H9 (cell line): ENCODE data around the gene SF1. TPM values are rescaled to one million over a fixed set of nuclear protein-coding genes. Genes with fewer than 3 reads are reported as not detected.

ENCODE experiments used
- DNase-seq: peaks from one replicate; pipeline ENCODE4 v3.0.0-alpha.2; 2017
- H2AFZ ChIP-seq: one replicate; pipeline ENCODE4 v1.6.1; 2013; ENCODE audit warnings: mild to moderate bottlenecking, low read length, control low read depth, moderate library complexity
- H2AK5ac ChIP-seq: 2 replicates; pipeline ENCODE4 v1.6.1; 2013; ENCODE audit warnings: low read length, control low read depth, mixed read lengths; ENCODE audit not compliant: insufficient read length
- H2BK120ac ChIP-seq: one replicate; pipeline ENCODE4 v1.6.1; 2013; ENCODE audit warnings: low read depth, mild to moderate bottlenecking, low read length, control low read depth, inconsistent platforms; ENCODE audit not compliant: poor library complexity, severe bottlenecking
- H2BK12ac ChIP-seq: 2 replicates; pipeline ENCODE4 v1.6.1; 2013; ENCODE audit warnings: low read length, control low read depth, mixed read lengths, low read depth; ENCODE audit not compliant: insufficient read length
- H2BK15ac ChIP-seq: 2 replicates; pipeline ENCODE4 v1.6.1; 2013; ENCODE audit warnings: low read depth, low read length, control low read depth
- H2BK20ac ChIP-seq: one replicate; pipeline ENCODE4 v1.6.1; 2013; ENCODE audit warnings: low read depth, mild to moderate bottlenecking, low read length, control low read depth, inconsistent platforms; ENCODE audit not compliant: poor library complexity, severe bottlenecking
- H2BK5ac ChIP-seq: 2 replicates; pipeline ENCODE4 v1.6.1; 2013; ENCODE audit warnings: low read length, control low read depth, mixed read lengths; ENCODE audit not compliant: insufficient read length
- H3K14ac ChIP-seq: 2 replicates; pipeline ENCODE4 v1.6.1; 2013; ENCODE audit warnings: low read length, control low read depth; ENCODE audit not compliant: insufficient read depth
- H3K18ac ChIP-seq: 2 replicates; pipeline ENCODE4 v1.6.1; 2013; ENCODE audit warnings: low read depth, mild to moderate bottlenecking, mixed read lengths, low read length, control low read depth; ENCODE audit not compliant: insufficient read length
- H3K23ac ChIP-seq: 2 replicates; pipeline ENCODE4 v1.6.1; 2013; ENCODE audit warnings: low read length, control low read depth, mixed read lengths, low read depth; ENCODE audit not compliant: insufficient read length
- H3K23me2 ChIP-seq: 2 replicates; pipeline ENCODE4 v1.6.1; 2013; ENCODE audit warnings: low read depth, mild to moderate bottlenecking, mixed read lengths, low read length, control low read depth; ENCODE audit not compliant: insufficient read length, poor library complexity, severe bottlenecking
- H3K27ac ChIP-seq: 2 replicates; pipeline ENCODE4 v1.5.1; 2013; ENCODE audit warnings: low read length, control low read depth, mixed read lengths, low read depth; ENCODE audit not compliant: insufficient read length
- H3K27me3 ChIP-seq: 2 replicates; pipeline ENCODE4 v1.6.1; 2013; ENCODE audit warnings: low read length, control low read depth, inconsistent platforms; ENCODE audit not compliant: insufficient read depth
- H3K4ac ChIP-seq: 2 replicates; pipeline ENCODE4 v1.6.1; 2013; ENCODE audit warnings: low read depth, mild to moderate bottlenecking, control low read depth, inconsistent platforms, low read length, moderate library complexity
- H3K4me1 ChIP-seq: 2 replicates; pipeline ENCODE4 v1.6.1; 2013; ENCODE audit warnings: low read length, control low read depth, inconsistent platforms; ENCODE audit not compliant: insufficient read depth
- H3K4me2 ChIP-seq: 2 replicates; pipeline ENCODE4 v1.6.1; 2013; ENCODE audit warnings: low read length, control low read depth, mixed read lengths; ENCODE audit not compliant: insufficient read length, insufficient read depth
- H3K56ac ChIP-seq: 2 replicates; pipeline ENCODE4 v1.6.1; 2013; ENCODE audit warnings: low read depth, mild to moderate bottlenecking, mixed read lengths, low read length, control low read depth; ENCODE audit not compliant: insufficient read length
- H3K79me1 ChIP-seq: 2 replicates; pipeline ENCODE4 v1.6.1; 2013; ENCODE audit warnings: low read depth, mild to moderate bottlenecking, moderate library complexity, low read length, control low read depth, inconsistent platforms; ENCODE audit not compliant: insufficient read depth, poor library complexity, severe bottlenecking
- H3K79me2 ChIP-seq: 2 replicates; pipeline ENCODE4 v1.6.1; 2013; ENCODE audit warnings: low read length, control low read depth, inconsistent platforms; ENCODE audit not compliant: insufficient read depth
- H3K9ac ChIP-seq: 2 replicates; pipeline ENCODE4 v1.6.1; 2013; ENCODE audit warnings: low read length, control low read depth, mixed read lengths; ENCODE audit not compliant: insufficient read length; ENCODE audit errors: extremely low read depth
- H3K9me3 ChIP-seq: one replicate; pipeline ENCODE4 v1.6.1; 2013; ENCODE audit warnings: low read depth, low read length, inconsistent platforms; ENCODE audit not compliant: control insufficient read depth
- H3T11ph ChIP-seq: one replicate; pipeline ENCODE4 v1.6.1; 2013; ENCODE audit warnings: mild to moderate bottlenecking, low read length, control low read depth, inconsistent platforms
- H4K20me1 ChIP-seq: one replicate; pipeline ENCODE4 v1.6.1; 2013; ENCODE audit not compliant: control insufficient read depth, insufficient read length, insufficient read depth
- H4K5ac ChIP-seq: 2 replicates; pipeline ENCODE4 v1.6.1; 2013; ENCODE audit warnings: low read depth, mild to moderate bottlenecking, mixed read lengths, low read length, control low read depth; ENCODE audit not compliant: insufficient read length
- H4K8ac ChIP-seq: replicated peaks from 2 replicates; pipeline ENCODE4 v1.6.1; 2013; ENCODE audit warnings: low read length, control low read depth, mixed read lengths, low read depth; ENCODE audit not compliant: insufficient read length
- H4K91ac ChIP-seq: 2 replicates; pipeline ENCODE4 v1.6.1; 2013; ENCODE audit warnings: low read depth, mild to moderate bottlenecking, moderate library complexity, mixed read lengths, low read length, control low read depth; ENCODE audit not compliant: insufficient read length
- H3K27ac Mint-ChIP-seq, 3 experiments: 2 replicates in 2 of 3; 3 replicates in 1 of 3; pipeline ENCODE4 v1.8.0; 2020 to 2021; ENCODE audit warnings: mixed read lengths in 3 of 3, mild to moderate bottlenecking in 1 of 3, moderate library complexity in 1 of 3
- H3K27me3 Mint-ChIP-seq: 2 replicates; pipeline ENCODE4 v1.8.0; 2021; ENCODE audit warnings: low read depth, mild to moderate bottlenecking, moderate library complexity, mixed read lengths
- H3K36me3 Mint-ChIP-seq, 3 experiments: 2 replicates in 2 of 3; 3 replicates in 1 of 3; pipeline ENCODE4 v1.8.0; 2020 to 2021; ENCODE audit warnings: low read depth in 3 of 3, mixed read lengths in 3 of 3; ENCODE audit not compliant: insufficient read depth in 1 of 3
- H3K4me1 Mint-ChIP-seq, 2 experiments: 2 replicates each; pipeline ENCODE4 v1.8.0; 2020; ENCODE audit warnings: mixed read lengths in 2 of 2
- H3K4me3 Mint-ChIP-seq, 2 experiments: 2 replicates in 1 of 2; 3 replicates in 1 of 2; pipeline ENCODE4 v1.8.0; 2020 to 2021; ENCODE audit warnings: mild to moderate bottlenecking in 2 of 2, mixed read lengths in 2 of 2, moderate library complexity in 1 of 2
- H3K9me3 Mint-ChIP-seq, 2 experiments: 2 replicates in 1 of 2; 3 replicates in 1 of 2; pipeline ENCODE4 v1.8.0; 2020; ENCODE audit warnings: mild to moderate bottlenecking in 2 of 2, mixed read lengths in 2 of 2, moderate library complexity in 1 of 2
- WGBS: extraction: QIAGEN DNeasy Blood & Tissue Kit; methylation state at CpG from one replicate; pipeline ENCODE4 v1.1.7; 2013; ENCODE audit warnings: missing lambda C conversion rate, low lambda C conversion rate, mixed read lengths; ENCODE audit not compliant: insufficient read length; ENCODE audit errors: extremely low coverage; 5-methylcytosine and 5-hydroxymethylcytosine counted together
- total RNA-seq: library from RNA; stranded (reverse); gene quantifications from 2 replicates; pipeline ENCODE4 v1.2.1, GENCODE V29; 2021
- TF ChIP-seq, protein P1 (sequence below): fragments of 200-600 bp; sonication (generic); conservative IDR thresholded peaks from 3 replicates; pipeline ENCODE4 v1.8.0; 2021; ENCODE audit warnings: antibody characterized with exemption, mild to moderate bottlenecking

SF1 gene
- total RNA-seq, 1 experiment from 2014 or later = 528 TPM

GRCh38 chr11:64799623-64800302, 21.4 kb upstream of the SF1 start:
- Histone ChIP-seq H3K56ac (no peak overlapping the region), H2BK20ac (no peak overlapping the region), H3K14ac (no peak overlapping the region), H4K20me1 (no peaks in the 10 kb centered on the region), H2BK120ac (no peak overlapping the region), H3K4me2 (no peak overlapping the region), H3K79me2 (no peaks in the 10 kb centered on the region), H3K79me1 (no peaks in the 10 kb centered on the region), H4K5ac (no peak overlapping the region), H3K23ac (no peak overlapping the region), H2AK5ac (no peak overlapping the region), H3K9me3 (no peaks in the 10 kb centered on the region), H3K23me2 (peaks cover 8% of the 10 kb centered on the region), H2AFZ (no peak overlapping the region), H3K27me3 (no peaks in the 10 kb centered on the region), H3K18ac (no peak overlapping the region), H3K27ac (no peak overlapping the region), H3K9ac (no peak overlapping the region), H3T11ph (no peak overlapping the region), H4K8ac (no peak overlapping the region), H4K91ac (no peak overlapping the region), H3K4ac (no peak overlapping the region), H3K4me1 (no peaks in the 10 kb centered on the region), H2BK5ac (no peak overlapping the region), H2BK12ac (no peak overlapping the region), H2BK15ac (no peak overlapping the region)
- peaks cover 0 to 14% (median 9%) of the 10 kb centered on the region in 3 experiments; a peak in 6 of 7 replicates for H3K36me3 Mint-ChIP-seq
- no peak overlapping the region; a peak in 1 of 5 replicates for H3K4me3 Mint-ChIP-seq
- TF ChIP-seq, protein P1, sequence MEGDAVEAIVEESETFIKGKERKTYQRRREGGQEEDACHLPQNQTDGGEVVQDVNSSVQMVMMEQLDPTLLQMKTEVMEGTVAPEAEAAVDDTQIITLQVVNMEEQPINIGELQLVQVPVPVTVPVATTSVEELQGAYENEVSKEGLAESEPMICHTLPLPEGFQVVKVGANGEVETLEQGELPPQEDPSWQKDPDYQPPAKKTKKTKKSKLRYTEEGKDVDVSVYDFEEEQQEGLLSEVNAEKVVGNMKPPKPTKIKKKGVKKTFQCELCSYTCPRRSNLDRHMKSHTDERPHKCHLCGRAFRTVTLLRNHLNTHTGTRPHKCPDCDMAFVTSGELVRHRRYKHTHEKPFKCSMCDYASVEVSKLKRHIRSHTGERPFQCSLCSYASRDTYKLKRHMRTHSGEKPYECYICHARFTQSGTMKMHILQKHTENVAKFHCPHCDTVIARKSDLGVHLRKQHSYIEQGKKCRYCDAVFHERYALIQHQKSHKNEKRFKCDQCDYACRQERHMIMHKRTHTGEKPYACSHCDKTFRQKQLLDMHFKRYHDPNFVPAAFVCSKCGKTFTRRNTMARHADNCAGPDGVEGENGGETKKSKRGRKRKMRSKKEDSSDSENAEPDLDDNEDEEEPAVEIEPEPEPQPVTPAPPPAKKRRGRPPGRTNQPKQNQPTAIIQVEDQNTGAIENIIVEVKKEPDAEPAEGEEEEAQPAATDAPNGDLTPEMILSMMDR = no peak
- no peaks in the 10 kb centered on the region for H3K27me3 Mint-ChIP-seq
- DNase-seq = no peak
- no peak overlapping the region for H3K27ac Mint-ChIP-seq
- peaks cover 11 to 14% of the 10 kb centered on the region in 2 experiments for H3K4me1 Mint-ChIP-seq
- no peaks in the 10 kb centered on the region for H3K9me3 Mint-ChIP-seq
- WGBS = no CpG with 5 or more reads among the region's 14 CpGs
